GM12801 (cell line): ENCODE data around the gene DCC.

Experiments
- TF ChIP-seq, protein P1 (sequence below): IDR thresholded peaks from one replicate; pipeline ENCODE4 v1.5.1; 2011; ENCODE audit warnings: control low read depth; ENCODE audit not compliant: insufficient read length; ENCODE audit errors: extremely low read depth

Gene DCC

DNA sequence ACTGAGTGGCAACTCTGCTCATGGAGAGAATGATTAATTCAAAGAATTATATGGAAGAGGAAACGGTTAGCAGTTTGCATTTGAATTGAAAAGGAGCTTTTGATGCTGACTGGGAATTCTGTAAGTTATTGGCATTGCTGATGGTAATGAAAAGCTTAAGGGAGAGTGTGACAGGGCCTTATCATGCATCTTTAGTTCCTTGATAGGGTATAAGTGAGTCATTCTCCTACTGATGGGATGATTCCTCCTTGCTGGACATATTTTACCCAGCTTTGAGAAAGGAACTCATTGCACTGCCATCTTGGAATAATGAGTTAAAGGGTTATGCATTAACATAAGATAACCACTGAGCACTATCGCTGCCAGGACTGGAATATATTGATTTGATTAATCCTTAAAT is 740.7 kb downstream of the DCC start:
- TF ChIP-seq, protein P1, sequence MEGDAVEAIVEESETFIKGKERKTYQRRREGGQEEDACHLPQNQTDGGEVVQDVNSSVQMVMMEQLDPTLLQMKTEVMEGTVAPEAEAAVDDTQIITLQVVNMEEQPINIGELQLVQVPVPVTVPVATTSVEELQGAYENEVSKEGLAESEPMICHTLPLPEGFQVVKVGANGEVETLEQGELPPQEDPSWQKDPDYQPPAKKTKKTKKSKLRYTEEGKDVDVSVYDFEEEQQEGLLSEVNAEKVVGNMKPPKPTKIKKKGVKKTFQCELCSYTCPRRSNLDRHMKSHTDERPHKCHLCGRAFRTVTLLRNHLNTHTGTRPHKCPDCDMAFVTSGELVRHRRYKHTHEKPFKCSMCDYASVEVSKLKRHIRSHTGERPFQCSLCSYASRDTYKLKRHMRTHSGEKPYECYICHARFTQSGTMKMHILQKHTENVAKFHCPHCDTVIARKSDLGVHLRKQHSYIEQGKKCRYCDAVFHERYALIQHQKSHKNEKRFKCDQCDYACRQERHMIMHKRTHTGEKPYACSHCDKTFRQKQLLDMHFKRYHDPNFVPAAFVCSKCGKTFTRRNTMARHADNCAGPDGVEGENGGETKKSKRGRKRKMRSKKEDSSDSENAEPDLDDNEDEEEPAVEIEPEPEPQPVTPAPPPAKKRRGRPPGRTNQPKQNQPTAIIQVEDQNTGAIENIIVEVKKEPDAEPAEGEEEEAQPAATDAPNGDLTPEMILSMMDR = no peak

GRCh38 chr18:53093636-53094035 is 753.6 kb downstream of the DCC start:
- TF ChIP-seq, protein P1 = no peak

DNA sequence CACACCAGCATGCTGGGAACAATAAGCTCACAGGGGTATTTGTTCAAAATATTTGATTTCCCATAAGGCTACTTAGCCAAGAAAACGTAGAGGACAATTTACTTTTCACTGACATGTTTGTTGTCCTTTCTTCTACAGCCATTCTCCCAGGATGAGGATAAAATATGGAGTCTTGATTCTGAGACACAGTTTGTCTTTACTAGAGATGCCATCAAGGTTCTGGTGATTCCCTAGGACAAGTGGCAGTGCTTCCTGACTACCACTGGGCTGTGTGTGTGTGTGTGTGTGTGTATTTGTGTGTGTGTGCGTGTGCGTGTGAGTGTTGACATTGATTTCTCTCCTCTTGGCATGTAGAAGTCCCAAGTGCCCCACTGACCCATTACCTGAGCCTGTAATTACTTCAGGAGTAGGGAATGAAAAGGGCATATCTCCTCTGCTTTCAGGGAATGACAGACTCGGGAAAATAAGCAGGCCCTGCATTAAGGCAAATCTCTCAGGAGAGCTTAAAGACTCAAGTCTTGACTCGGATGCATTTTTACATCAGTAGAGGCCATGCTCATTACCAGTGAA is 761.6 kb downstream of the DCC start:
- TF ChIP-seq, protein P1 = no peak

DNA sequence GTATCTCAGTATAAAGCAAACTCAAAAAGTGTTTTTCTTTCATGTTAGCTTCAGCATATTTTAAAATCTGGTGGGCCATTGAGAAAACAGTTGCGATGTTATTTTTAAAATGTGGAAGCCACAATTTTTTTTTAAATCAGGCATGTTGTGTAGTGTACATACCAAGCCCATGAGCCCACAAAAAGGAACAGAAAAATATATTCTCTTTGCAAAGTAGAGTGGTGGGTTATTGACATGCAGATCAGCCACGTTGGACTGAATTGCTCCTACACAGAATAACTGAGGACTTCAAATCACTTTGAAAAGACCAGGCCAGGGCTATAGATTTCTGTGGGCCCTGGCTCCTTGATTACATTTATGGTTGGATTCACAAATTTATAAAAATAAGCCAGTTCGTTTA is 774.4 kb downstream of the DCC start:
- TF ChIP-seq, protein P1 = no peak

- TF ChIP-seq, protein P1 = no peak
Measured at GRCh38 chr18:53115876-53116585, 776.0 kb downstream of the DCC start.

- TF ChIP-seq, protein P1 = no peak
Measured at GRCh38 chr18:53117851-53118250, 777.9 kb downstream of the DCC start.

DNA sequence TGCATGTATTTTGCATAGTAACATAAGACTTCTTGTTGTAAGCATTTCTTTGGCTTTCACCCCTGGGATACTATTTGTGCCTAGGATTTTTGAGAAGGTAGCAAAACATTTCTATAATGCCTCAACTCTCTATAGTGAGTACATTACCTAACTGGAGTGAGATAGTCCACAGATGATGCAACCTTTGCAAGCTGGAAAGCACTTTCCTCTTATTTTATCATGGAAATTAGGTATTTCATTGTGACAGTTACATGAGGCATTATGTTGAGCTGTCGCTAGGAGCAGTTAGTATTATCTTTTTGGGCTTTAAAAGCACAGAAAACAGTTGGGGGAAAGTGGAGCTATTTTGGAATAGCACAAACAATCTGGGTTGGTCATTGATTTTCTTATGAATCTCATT is 786.2 kb downstream of the DCC start:
- TF ChIP-seq, protein P1 = no peak
